Stimulated activated CD4-positive, alpha-beta T cell treated with anti-CD3 and anti-CD28 coated beads, Interleukin-12 subunit alpha, Interleukin-12 subunit beta, amount 100 ng/mL, for 24 hours (primary cell): ENCODE measurements around the gene MEGF9.
"Not testable (repeated sequence)": the region's sequence is repeated elsewhere in the genome, so short reads cannot be mapped to it uniquely, and the experiment has no call there.

ENCODE experiments used
- DNase-seq, 2 experiments: peaks; one replicate each; pipeline ENCODE4 v3.0.0-alpha.2; 2020; ENCODE audit warnings: low read depth in 2 of 2

Gene MEGF9

DNA sequence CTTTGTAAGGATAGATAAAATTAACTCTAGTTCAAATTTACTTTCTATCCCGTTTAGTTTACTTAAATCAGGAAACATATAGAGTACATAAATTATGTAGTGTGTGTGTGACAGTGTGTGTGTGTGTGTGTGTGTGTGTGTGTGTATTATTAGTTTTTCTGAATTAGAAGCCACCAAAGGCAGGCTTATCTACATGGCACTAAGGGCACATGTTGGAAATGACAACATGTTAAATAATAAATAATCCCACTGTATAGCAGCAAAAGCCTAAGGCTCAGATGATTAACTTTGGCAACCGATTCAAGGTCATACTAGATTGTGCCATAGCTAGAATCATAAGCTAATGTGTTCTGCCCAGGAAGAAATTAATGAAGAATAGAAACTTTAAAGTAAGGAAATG, 54.6 kb downstream of the MEGF9 start:
- no peak for DNase-seq

DNA sequence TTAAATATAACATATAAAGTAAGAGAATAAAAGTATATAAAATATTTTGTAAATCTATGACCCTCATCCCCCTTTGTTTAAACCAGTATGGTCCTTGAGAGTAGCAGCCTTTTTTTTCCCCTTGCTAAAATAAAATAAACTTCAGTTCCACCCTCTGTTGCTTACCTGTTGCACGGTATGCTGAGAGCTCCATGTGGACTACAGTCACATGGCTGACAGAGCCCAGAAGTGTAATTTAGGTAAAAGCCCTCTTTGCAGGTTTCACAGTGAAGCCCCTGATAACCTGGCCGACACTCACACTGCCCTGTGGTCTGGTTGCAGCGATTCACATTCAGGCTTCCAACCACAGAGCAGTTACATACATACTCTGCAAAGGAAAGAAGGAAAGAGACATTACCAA, 55.1 kb downstream of the MEGF9 start:
- DNase-seq: no peak

DNA sequence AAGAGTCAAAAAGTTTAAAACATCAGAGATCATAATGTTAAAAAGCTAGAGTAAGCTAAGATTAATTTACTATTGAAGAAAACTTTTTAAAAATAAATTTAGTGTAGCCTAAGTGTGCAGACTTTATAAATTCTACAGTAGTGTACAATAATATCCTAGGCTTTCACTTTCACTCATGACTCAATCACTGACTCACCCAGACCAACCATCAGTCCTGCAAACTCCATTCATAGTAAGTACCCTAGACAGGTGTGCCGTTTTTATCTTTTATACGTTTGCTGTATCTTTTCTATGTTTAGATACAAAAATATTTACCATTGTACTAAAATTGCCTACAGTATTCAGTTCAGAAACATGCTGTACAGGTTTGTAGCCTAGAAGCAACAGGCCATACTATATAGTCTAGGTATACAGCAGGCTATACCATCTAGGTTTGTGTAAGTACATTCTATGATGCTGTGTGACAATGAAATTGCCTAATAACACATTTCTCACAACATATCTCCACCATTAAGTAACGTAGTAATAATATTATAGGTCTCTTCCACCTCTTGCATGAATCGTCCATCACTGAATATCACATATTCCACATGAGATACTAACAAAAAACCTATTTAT, 59.2 kb downstream of the MEGF9 start:
- no peak for DNase-seq

DNA sequence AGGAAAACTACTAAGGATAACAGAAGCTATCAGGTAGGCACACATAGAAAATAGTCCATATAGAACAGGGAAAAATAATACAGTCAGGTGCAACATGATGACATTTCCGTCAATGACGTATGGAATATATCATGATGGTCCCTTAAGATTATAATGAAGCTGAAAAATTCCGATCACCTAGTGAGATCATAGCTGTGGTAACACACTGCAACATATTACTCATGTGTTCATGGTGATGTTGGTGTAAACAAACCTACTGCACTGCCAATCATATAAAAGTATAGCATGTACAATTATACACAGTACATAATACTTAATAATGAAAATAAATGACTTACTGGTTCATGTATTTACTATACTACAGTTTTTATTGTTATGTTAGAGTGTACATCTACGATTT, 60.0 kb downstream of the MEGF9 start:
- DNase-seq: no peak

DNA sequence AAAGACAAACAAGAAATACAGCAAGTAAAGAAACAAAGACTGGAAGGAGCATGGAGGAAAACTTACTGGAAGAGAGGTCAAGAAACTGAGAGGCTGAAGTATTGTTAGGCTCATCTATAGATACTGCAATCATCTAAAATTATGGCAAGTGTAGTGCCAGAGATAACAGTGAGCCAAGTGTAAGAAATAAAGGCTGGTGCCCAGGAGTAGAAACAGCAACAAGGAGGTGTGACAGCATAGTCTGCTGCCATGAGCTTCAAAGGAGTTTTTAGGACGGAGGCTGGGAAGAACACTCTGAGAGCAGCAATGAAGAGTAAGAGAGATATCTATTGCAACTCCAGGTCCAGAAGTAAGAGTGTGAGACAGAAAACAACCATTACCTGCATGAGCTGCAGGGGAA, 60.5 kb downstream of the MEGF9 start:
- no peak for DNase-seq

DNA sequence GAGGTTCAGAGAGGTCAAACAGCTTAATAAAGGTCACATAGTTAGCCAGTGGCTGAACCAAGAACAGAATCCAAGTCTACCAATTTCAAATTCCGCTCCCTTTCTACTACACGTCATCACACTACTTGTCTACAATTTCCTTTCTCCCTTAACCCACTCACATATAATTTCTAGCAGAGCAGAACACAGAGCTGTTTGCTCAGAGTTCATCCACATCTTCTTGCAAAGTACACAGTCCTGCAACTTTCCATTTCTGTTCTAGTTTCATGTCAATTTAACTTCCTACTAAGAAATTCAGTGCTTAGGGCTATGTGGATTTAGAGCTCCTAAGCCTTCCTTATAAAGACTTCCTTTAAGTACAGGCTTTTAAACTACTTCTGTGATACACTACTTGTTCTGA, 61.3 kb downstream of the MEGF9 start:
- DNase-seq: no peak

DNA sequence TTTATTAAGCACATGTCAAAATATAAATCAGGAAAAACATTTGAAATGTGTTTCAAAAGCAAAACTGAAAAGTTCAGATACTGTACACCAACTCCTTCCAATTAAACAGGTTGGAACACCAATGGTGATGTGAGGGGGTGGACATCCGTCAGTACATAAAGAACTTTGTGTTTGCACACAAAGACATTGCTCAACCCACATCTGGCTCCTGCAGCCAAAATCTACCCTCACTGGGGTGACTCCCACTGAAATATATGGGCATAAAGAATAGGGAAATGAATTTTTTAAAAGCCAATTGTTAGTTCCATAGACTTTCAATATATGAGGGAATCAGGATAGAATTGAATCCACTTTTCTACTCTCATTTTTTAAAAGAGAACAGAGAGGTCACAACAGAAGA, 63.9 kb downstream of the MEGF9 start:
- no peak for DNase-seq

DNA sequence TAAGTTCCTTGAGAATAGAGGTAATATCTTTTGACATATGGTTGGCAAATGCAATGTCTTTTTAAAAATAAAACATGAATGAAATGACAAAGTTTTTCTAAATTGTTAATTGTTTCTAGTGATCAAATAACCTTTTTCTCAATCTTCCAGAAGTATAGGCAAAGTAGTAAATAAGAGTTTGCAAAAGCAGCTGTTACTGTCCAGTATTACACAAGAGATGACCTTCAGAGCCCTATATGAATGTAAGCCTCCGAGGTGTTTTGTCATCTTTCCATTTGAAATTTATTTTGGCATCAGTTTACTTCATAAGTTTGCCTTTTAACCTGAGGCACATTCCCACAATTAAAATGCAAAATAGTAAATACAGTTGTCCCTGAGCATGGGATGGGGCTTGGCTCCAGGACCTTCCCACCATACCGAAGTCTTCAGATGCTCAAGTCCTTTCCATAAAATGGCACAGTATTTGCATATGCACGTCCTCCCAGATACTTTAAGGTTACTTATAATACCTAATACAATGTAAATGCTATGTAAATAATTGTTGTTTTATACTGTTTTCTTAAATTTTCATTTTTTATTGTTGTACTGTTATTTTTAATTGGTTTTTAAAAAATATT, 65.6 kb downstream of the MEGF9 start:
- no peak for DNase-seq

DNA sequence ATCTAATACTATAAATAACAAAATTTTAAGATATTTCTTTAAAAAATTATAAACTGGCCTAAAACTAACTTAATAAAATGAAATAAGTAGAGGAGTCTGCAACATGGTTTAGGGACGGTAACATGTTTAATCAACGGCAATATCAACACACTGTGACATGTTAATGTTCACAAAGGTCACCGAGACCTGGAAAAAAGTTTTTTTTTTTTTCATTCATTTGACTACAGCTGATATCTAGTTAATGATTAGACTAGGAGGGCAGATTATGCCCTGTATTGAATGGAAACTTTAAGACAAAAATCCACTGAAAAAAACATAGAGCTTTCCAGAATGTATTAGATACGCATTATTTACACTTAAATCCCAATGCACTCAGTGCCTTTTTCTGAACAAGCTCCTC, 67.3 kb downstream of the MEGF9 start:
- no peak for DNase-seq

DNA sequence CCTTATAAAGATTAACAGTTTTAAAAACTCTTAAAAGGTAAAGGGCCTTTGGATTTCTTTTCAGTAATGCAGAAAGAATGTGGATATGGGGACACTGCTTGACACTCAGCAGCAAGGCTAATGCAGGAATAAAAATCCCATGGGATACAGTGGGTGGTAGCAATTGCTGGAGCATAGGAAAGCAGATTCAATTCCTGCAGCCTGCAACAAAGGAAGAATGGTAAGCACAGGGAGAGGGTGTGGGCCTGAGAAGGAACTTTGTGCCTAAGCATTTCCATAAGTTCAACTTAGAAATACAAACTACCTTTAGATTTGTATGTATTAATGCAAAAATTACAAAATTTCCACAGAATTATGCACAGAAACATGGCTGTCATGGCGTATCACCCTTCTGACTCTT, 68.5 kb downstream of the MEGF9 start:
- DNase-seq: no peak

DNA sequence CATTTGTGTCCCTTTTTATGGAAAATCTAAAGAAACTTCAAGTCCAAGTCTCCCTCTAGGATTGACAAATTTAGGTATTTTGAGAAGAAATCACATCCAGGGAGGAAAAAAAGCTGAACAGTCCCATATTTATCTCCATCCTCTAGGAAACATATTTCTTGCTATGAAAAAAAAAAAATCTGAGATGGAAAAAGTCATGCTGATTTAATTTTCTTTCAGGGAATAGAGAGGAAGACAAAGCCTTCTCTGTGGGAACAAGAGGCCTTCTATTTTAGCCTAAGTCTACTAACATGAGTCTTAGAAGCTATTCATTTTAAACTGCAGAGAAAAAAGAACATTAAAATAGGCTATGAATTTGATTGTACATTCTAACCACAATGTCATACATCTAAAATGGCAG, 71.2 kb downstream of the MEGF9 start:
- no peak for DNase-seq

DNA sequence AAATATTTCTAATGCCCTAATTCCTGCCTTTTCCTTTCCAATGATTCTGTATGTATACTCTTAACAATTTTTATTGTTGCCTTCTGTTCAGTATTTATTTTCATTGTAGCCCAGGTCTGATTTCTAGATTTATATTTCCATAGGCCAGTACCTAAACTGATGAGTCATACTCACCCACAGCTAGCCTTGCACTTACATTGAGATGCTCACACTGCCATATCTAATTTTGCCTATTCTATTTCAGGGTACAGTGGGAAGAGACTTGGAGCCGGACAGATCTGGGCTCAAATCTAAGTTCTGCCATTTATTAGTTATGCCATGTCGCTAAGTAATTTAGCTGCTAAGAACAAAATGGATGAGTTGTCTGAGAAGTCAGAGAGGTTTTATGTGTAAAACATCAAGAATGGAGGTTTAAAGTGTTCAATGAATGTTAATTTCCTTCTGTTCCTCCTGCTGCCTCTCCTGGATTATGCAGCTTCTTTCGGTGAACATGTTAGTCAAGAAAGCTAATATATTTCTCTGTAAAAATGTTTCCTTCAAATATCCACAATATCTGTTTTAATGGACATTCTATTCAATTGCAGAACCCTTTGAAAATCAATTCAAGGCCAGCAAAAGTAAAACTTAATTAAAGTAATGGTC, 72.0 kb downstream of the MEGF9 start:
- DNase-seq: no peak

DNA sequence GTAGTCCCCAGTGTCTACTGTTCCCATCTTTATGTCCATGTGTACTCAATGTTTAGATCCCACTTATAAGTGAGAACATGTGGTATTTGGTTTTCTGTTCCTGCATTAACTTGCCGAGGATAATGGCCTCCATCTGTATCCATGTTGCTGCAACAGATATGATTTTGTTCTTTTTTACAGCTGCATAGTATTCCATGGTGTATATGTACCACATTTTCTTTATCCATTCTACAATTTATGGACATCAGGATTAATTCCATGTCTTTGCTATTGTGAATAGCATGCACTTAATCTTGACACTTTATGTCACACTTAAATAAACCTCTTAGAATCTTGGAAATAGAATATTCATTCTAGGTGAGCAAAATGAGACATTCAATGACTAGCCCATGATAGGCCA, 73.4 kb downstream of the MEGF9 start:
- DNase-seq: not testable (repeated sequence)

DNA sequence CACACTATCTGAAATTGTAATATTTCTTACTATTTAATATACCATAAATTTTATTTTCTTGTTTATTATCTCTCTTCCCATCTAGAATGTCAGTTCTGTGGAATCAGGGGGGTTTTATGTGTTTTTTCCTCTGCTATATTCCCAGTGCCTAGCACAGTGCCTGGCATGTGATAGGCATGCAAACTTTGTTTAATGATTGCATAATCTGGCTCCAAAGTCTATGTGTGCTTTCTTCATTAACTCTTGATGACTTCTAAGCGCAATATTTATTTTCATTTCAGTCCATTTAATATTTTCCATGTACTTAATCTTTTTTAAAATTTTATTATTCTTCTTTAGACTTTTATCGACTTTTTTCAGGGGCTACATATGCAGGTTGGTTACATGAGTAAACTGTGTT, 73.9 kb downstream of the MEGF9 start:
- DNase-seq: no peak

DNA sequence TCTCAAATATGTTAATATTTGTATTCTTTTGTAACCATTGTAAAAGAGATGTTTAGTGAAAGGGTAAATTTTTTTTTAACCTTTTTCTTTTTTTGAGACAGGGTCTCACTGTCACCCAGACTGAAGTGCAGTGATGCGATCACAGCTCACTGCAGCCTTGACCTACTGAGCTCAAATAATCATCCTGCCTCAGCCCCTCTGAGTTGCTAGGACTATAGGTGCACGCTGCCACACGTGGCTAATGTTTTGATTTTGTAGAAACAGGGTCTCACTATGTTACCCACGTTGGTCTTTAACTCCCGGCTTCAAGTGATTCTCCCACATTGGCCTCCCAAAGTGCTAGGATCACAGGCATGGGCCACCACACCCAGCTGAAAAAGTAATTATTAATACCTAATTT, 76.4 kb downstream of the MEGF9 start:
- DNase-seq: no peak

DNA sequence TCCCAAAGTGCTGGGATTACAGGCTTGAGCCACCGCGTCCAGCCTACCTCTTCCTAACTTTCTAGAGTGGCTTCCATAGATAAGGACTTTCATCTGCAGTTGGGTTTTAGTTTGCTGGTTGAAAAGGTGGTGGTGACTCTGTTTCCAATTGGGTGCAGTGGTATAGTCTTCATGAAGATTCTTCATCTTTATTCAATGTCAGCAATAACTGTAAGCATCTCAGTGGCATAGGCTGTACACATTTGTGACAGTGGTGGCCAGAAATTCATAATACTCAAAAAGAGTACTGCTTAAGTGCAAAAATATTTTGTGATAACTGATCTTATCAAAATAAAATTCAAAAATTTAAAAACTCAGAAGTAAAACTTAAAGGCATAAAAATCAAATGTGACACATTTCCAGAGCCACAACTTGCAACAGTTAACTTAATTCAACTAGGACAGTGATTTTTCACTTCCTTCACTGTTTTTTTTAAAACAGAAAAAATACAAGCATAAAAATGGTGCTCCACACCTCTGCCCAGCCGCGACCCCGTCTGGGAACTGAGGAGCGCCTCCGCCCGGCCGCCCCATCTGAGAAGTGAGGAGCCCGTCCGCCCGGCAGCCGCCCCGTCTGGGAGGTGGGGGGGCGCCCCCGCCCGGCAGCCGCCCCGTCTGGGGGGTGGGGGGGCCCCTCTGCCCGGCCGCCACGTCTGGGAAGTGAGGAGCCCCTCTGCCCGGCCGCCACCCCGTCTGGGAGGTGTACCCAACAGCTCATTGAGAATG, 77.9 kb downstream of the MEGF9 start:
- DNase-seq: no peak

DNA sequence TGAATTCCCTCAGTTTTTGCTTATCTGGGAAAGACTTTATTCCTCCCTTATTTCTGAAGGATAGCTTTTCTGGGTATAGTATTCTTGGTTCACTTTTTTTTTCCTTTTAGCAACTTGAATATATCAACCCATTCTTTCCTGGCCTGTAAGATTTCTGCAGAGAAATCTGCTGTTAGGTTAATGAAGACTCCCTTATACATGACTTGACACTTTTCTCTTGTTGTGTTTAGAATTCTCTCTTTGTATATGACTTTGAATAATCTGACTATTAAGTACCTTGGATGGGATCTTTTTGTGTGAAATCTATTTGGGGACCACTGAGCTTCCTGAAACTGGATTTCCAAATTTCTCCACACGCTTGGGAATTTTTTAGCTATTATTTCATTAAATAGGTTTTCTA, 79.3 kb downstream of the MEGF9 start:
- no peak for DNase-seq

DNA sequence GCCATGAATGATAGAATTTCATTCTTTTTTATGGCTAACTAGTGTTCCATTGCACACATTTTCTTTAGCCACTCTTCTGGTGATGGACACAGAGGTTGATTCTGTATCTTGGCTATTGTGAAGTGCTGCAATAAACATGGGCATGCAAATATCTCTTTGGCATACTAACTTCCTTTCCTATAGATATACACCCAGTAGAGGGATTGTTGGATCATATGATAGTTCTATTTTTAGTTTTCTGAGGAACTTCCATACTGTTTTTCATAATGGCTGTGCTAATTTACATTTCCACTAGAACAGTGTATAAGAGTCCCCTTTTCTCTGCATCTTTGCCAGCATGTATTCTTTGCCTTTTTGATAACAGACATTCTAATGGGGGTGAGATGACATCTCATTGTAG, 83.9 kb downstream of the MEGF9 start:
- no peak for DNase-seq

DNA sequence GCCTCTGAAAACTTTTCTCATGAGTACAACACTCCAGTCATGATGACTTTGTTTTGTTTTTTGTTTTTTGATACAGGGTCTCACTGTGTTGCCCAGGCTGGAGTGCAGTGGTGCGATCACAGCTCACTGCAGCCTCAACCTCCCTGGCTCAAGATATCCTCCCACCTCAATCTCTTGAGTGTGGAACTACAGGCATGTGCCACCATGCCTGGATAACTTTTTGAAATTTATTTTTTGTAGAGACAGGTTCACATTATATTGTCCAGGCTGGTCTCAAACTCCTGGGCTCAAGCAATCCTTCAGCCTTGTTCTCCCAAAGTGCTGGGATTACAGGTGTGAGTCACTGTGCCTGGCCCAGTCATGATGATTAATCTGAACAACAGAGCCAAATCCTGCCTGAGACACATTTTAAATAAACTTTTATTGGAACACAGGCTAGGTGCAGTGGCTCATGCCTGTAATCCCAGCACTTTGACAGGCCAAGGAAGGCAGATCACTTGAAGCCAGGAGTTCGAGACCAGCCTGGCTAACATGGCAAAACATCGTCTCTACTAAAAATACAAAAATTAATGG, 85.3 kb downstream of the MEGF9 start:
- not testable (repeated sequence) for DNase-seq

DNA sequence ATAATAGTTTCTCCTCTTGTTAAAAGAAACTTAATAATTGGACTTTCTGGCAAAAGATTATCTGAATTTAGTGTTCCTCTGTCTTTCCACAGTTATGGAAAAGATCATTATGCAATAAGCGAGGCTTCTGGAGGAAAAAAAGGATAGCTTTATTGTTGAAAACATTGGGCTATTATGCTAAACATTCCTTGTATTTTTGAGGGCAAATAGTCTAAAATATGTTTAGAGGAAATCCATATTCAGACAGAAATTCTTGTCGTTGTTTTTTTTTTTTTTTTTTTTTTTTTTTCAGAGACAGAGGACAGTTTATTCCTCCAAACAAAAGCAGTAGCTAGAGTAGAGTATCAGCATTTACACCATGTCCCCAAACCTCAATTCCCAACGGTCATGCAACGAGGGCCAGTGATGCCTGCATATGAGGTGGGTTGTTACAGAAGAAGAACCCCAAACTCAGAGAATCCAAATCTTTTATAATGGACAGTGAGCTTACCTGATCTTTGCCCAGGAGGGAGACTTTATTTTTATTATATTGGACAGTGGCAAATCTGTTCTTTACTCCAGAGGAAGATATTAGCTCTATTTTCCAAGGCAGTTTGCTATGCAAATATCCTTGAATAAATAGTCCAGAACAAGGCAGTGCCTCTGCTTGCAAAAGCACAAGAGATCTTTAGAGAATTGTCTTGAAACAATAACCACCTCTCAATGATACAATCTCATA, 85.9 kb downstream of the MEGF9 start:
- no peak for DNase-seq

DNA sequence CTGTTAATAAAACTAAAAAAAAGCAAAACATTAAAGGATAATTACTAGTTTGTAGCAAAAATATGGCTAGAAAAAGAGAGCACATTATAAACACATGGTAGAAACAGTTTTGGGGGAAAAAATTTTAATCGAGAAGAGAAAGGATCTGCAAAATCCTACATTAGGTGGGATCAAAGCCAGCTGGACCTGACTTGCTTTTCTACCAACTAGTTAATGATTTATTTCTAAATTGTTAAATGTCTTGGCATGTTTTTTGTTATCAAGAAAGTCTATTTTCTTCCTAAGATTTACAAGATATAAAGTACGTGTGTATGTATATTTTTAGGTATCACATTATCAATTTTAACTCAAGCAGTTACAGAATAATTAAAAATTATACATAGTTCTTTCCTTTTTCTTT, 87.2 kb downstream of the MEGF9 start:
- DNase-seq: no peak

DNA sequence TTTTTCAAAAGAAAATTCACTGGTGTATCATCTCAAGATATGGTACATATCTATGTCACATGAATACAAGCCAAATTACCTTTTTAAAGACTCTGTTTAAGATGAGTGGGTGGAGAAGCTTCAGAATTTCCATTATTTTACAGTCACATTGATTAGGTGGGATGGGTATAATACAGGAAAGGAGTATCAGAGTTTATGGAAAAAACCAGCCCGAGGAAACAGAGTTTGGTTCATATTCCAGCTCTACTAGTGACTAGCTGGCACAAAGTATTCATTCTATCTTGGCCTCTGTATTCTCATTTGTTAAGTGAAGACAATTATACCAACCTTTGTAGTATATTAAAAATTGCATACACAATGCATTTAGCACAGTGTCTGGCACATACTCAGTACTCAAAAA, 87.8 kb downstream of the MEGF9 start:
- no peak for DNase-seq
